CD1c-positive myeloid dendritic cell (primary cell): Measurements from ENCODE around the gene SAMD13.

Experiments
- DNase-seq: peaks from one replicate; pipeline ENCODE4 v3.0.0-alpha.2; 2016; ENCODE audit errors: extremely low spot score

SAMD13 gene

GRCh38 chr1:84301004-84301784 is at the start of gene SAMD13:
SAMD13 (plus strand) TSS chr1:84301708; CDS start chr1:84303235, 1,527 bp downstream.
- DNase-seq: peak; percentile 49

- no peak for DNase-seq
Measured at GRCh38 chr1:84253036-84253435, 48.5 kb upstream of the SAMD13 start.

GRCh38 chr1:84253891-84254290 is 47.6 kb upstream of the SAMD13 start:
- DNase-seq: no peak

- DNase-seq: no peak
Measured at GRCh38 chr1:84254703-84255238, 46.7 kb upstream of the SAMD13 start.

- no peak for DNase-seq
Measured at GRCh38 chr1:84255582-84255981, 45.9 kb upstream of the SAMD13 start.

- DNase-seq: no peak
Measured at GRCh38 chr1:84257617-84258016, 43.9 kb upstream of the SAMD13 start.

- no peak for DNase-seq
Measured at GRCh38 chr1:84259376-84259775, 42.1 kb upstream of the SAMD13 start.

- DNase-seq: no peak
Measured at GRCh38 chr1:84259989-84260388, 41.5 kb upstream of the SAMD13 start.

- DNase-seq: no peak
Measured at GRCh38 chr1:84260852-84261518, 40.5 kb upstream of the SAMD13 start.

- no peak for DNase-seq
Measured at GRCh38 chr1:84264961-84265360, 36.5 kb upstream of the SAMD13 start.

- no peak for DNase-seq
Measured at GRCh38 chr1:84265867-84266266, 35.6 kb upstream of the SAMD13 start.

GRCh38 chr1:84266748-84267147 is 34.8 kb upstream of the SAMD13 start:
- DNase-seq: no peak

- no peak for DNase-seq
Measured at GRCh38 chr1:84267476-84267875, 34.0 kb upstream of the SAMD13 start.

- DNase-seq: no peak
Measured at GRCh38 chr1:84268346-84268745, 33.2 kb upstream of the SAMD13 start.

GRCh38 chr1:84269306-84269705 is 32.2 kb upstream of the SAMD13 start:
- DNase-seq: no peak

- DNase-seq: peak; percentile 38
Measured at GRCh38 chr1:84271441-84272151, 29.9 kb upstream of the SAMD13 start.

- no peak for DNase-seq
Measured at GRCh38 chr1:84272401-84272800, 29.1 kb upstream of the SAMD13 start.

- no peak for DNase-seq
Measured at GRCh38 chr1:84277343-84278059, 24.0 kb upstream of the SAMD13 start.

- no peak for DNase-seq
Measured at GRCh38 chr1:84278905-84279304, 22.6 kb upstream of the SAMD13 start.

- DNase-seq: no peak
Measured at GRCh38 chr1:84280912-84281311, 20.6 kb upstream of the SAMD13 start.

- no peak for DNase-seq
Measured at GRCh38 chr1:84282780-84283333, 18.7 kb upstream of the SAMD13 start.
